GM19238 (cell line): Measurements from ENCODE around the gene NLRX1.
"Not testable (repeated sequence)": the region's sequence is repeated elsewhere in the genome, so short reads cannot be mapped to it uniquely, and the experiment has no call there.

Experiments used
- DNase-seq: peaks from one replicate; pipeline ENCODE4 v3.0.0; 2011; ENCODE audit warnings: low spot score; ENCODE audit not compliant: insufficient read length

NLRX1 gene

GRCh38 chr11:119153049-119153818 lies 15.3 kb upstream of the NLRX1 start:
- no peak for DNase-seq

DNA sequence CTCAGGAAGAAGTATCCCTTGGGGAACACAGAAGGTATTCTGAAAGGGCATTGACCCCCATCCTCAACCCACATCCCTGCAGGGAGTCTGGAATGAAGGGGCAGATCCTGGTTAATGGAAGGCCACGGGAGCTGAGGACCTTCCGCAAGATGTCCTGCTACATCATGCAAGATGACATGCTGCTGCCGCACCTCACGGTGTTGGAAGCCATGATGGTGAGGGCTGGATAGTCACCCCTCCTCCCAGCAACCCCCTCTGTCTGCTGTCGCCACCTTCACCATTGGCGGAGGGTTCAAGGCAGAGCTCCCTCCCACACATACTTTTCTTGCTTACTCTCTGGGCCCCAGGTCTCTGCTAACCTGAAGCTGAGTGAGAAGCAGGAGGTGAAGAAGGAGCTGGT lies 14.3 kb upstream of the NLRX1 start:
- no peak for DNase-seq

DNA sequence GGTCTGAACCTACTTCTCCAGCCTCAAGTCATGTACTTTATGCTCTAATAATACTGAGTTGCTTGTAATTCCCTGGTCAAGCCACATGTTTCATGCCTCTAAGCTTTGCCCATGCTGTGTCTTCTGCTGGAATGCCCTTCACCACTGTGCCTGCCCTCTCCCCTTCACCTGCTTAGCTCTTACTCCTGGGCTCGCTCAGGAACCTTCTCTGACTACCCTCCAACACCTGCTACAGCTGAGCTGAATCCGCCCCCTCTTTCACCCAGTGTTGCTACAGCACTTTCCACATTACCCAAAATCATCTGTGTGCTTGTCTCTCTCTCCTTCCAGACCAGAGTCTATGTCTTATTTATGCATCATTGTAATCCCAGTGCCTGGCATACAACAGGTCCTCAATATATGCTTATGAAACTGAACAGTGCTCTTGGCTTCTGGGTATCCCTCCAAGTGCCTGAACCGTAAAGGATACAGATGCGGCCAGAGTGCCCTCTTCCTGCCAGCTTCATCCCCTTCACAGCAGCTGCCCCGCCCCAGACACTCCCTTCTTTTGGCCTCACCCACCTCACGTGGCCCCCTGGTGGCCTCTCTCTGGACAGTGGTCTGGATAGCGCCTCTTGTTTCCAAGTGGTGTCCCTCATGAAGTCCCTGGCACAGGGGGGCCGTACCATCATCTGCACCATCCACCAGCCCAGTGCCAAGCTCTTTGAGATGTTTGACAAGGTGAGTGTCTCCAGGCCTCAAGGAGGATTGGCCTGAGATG lies 12.6 kb upstream of the NLRX1 start:
- no peak for DNase-seq

DNA sequence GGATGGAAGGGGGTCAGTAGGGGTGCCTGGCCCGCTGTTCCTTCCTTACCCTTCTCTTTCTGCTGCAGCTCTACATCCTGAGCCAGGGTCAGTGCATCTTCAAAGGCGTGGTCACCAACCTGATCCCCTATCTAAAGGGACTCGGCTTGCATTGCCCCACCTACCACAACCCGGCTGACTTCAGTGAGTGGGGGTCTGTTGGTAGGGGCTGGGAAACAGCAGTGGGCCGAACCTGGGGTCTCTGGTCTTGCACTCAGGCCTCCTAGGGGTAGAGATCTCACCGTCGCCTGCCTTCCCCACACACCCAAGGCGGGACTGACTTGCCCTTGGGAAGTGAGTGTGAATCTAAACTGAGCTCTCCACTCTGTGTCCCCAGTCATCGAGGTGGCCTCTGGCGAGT lies 12.0 kb upstream of the NLRX1 start:
- no peak for DNase-seq

GRCh38 chr11:119157063-119157462 lies 11.5 kb upstream of the NLRX1 start:
- no peak for DNase-seq

DNA sequence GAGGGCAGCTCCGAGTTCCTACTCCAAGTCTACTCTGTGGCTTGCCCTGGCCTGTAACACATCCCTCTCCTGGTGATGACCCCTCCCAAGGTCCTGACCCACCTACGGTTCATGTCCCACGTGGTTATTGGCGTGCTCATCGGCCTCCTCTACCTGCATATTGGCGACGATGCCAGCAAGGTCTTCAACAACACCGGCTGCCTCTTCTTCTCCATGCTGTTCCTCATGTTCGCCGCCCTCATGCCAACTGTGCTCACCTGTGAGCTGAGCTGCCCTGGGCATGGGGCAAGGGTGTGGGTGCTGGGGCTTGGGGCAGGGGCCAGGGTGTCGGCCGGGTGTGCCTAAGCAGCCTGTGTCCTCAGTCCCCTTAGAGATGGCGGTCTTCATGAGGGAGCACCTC lies 10.1 kb upstream of the NLRX1 start:
- DNase-seq = no peak

DNA sequence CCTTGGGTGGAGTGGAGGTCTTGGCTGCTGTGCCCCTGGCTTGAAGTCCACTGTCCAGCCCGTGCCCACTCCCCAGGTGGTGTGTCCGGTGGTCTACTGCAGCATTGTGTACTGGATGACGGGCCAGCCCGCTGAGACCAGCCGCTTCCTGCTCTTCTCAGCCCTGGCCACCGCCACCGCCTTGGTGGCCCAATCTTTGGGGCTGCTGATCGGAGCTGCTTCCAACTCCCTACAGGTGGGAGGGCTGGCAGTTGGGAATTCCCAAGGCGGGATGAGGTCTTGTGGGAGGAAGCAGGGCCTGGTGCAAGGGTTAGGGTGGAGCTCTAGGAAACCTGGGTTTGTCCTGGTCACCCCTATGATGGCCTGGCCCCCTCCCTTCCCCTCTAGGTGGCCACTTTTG lies 8.4 kb upstream of the NLRX1 start:
- DNase-seq = no peak

DNA sequence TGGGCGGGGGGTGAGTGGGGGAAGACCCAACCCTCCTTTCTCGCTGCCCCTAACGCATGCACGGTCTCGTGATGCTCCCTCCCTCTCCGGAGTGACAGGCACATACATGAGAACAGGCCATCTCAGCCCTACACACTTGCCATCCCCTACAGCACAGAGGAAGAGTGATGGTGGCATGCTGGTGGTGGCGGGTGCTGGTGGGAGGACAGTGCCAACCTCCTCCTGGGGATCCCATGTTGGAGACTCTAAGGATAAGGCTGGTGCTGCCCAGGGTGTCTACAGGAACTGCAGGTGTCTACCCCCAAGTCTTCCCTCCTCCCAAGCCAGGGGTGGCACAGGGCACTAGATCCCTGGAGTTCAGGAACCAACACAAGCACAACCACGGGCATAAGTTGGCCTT lies 6.7 kb upstream of the NLRX1 start:
- DNase-seq = no peak

GRCh38 chr11:119166368-119167076 lies 2.0 kb upstream of the NLRX1 start:
- no peak for DNase-seq

- not testable (repeated sequence) for DNase-seq
Measured at GRCh38 chr11:119167077-119167458, 1.5 kb upstream of the NLRX1 start.

DNA sequence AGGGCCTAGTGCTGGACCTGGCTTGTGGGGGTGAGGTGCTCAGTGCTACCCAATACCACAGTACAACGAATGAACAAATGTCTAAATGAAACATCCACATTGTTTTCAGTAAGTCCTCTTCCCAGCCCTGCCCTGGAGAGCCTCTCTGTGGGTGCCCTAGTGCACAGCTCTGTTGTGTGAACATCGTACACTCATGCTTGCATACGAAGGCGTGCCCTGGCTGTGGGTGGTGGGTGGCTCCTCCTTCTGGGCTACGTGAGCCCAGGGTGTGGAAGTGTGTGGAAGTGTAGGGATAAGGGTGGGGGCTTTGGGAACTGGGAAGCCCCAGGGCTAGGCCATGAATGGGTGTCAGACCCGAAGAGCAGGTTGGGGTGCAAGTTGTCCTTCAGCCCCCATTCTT lies 592 bp upstream of the NLRX1 start:
- no peak for DNase-seq

DNA sequence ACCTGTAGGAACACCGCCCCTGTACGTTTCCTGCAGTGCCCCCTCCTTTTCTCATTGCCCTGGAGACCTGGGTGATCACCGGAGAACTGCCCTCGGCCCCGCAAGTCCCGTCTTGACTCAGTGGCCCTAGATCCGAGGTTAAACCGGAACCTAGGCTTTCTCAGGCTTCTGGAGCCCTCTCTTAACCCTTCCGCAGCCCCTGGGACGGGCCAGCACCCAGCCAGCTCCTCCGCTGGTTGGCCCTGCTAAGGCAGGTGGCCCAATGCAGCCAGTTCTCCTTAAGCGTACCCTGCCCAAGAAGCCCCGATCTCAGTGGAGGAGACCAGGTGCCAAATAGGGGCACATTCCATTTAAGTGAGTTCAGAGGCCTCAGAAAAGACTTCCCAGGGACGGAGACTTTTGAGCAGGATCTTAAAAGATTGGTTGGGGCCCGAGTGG lies 776 bp downstream of the NLRX1 start:
- DNase-seq = peak; percentile 53

DNA sequence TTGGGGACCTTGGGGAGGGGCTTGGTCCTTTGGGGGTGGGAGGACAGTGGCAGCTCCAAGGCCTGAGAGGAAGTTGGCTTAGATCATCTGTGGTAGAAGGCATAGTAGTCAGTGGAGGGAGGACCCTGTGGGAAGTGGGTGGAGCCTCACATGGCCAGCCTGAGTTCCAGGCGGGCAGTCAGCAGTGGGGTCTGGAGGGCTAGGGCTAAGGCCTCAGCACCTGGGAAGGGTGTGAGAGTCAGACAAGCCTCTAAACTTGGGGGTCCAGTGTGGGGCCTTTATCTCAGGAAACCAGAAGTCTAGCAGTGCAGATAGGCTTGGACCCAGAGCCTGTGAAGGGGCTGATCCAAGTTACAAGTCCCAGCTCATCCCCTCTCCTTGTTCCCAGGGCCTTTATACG lies 4.0 kb downstream of the NLRX1 start:
- DNase-seq = no peak

- DNase-seq = no peak
Measured at GRCh38 chr11:119173453-119173852, 4.9 kb downstream of the NLRX1 start.

DNA sequence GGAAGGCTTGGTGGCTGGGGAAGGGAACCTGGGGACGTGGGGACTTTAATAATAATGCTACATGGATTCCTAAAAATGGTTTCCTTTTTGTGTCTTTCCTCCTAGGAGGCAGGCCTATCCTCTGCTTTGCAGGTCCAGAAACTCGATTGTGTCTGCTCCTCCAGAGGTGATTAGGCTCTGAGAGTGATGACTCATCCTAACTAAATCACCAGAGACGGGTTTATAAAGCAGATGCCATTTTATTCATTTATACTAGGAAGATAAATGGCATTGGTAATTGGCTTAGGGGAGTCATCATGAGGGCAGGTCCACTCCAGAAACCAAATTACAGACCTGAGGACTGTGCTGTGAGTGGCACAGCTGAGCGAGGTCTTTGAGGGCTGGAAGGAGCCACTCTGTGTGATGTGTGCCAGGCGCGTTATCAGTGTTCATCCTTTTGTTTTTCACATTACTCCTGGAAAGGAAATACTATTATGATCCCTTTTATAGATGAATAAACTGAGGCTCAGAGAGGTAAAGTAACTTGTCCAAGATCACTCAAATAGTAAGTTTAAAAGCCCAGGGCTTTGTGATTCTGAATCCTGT lies 7.1 kb downstream of the NLRX1 start:
- no peak for DNase-seq

- DNase-seq = no peak
Measured at GRCh38 chr11:119178166-119178680, 9.7 kb downstream of the NLRX1 start.

GRCh38 chr11:119179342-119179741 lies 10.8 kb downstream of the NLRX1 start:
- no peak for DNase-seq

GRCh38 chr11:119179983-119180382 lies 11.5 kb downstream of the NLRX1 start:
- DNase-seq = no peak

GRCh38 chr11:119180729-119181676 lies 12.5 kb downstream of the NLRX1 start:
- no peak for DNase-seq

DNA sequence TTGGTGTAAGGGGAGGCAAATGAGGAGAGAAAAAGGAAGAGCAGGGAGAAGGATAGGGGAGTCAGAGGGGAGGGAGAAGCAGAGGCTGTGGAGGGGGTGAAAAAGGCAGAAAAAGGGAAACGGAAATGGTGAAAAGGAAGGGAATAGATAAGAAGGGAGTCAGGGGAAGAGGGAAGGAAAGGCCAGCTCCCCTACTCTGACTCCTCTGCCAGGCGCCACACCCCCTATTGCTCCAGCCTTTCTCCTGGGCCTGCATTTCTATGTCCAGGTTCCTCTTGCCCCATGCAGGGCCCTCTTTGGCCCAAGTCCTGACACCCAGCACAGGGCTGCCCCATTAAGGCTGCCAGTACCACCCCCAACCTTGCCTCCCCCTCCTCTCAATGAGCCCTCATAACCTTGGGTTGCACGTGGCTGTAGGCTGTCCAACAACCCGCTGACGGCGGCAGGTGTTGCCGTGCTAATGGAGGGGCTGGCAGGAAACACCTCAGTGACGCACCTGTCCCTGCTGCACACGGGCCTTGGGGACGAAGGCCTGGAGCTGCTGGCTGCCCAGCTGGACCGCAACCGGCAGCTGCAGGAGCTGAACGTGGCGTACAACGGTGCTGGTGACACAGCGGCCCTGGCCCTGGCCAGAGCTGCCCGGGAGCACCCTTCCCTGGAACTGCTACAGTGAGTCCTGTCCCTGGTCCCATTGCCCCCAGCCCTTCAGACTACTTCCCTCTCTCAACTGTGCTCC lies 13.3 kb downstream of the NLRX1 start:
- DNase-seq = no peak
